ENCODE results near the gene DOCK6. TPM values are rescaled to one million over a fixed set of nuclear protein-coding genes. Genes with fewer than 3 reads are reported as not detected.

The DOCK6 gene
- total and polyA plus RNA-seq, 2 of the 13 experiments (the other 11 are each of a cell fraction or from before 2014, with no cell fraction given), result 5.4 to 38.1 TPM

GRCh38 chr19:11239377-11240000 lies 22.8 kb downstream of the DOCK6 start, which contains the start of gene ANGPTL8 (continued):
- TF ChIP-seq HNF1A (IDR thresholded peaks at IDR 0.05; ENCODE audit: low read depth), result peak; percentile 97
- TF ChIP-seq HNF1A (CRISPR knock-in tag; IDR thresholded peaks at IDR 0.05; ENCODE audit: borderline replicate concordance), result peak; percentile 99
- no peak for TF ChIP-seq MAFF (IDR thresholded peaks at IDR 0.05; ENCODE audit: low read depth, low read length)
- no peak for TF ChIP-seq FOXM1 (CRISPR knock-in tag; IDR thresholded peaks at IDR 0.05)
- no peak for TF ChIP-seq JARID2 (CRISPR knock-in tag; IDR thresholded peaks at IDR 0.05; ENCODE audit: insufficient replicate concordance)
- TF ChIP-seq SOX13 (IDR thresholded peaks at IDR 0.05), result peak; percentile 8; the same call in 1 of the 2 replicates
- TF ChIP-seq SOX13 (CRISPR knock-in tag; conservative IDR thresholded peaks at IDR 0.05 in 1 of 2, IDR thresholded peaks at IDR 0.05 in 1 of 2), result peak in 1 of 2 experiments; percentile 88; a peak in 2 of 4 replicates
- no peak for TF ChIP-seq ZNF615 (CRISPR knock-in tag; IDR thresholded peaks at IDR 0.05; ENCODE audit: borderline replicate concordance)
- no peak for TF ChIP-seq MZF1 (CRISPR knock-in tag; IDR thresholded peaks at IDR 0.05; ENCODE audit: borderline replicate concordance)
- no peak for TF ChIP-seq ZNF550 (CRISPR knock-in tag; IDR thresholded peaks at IDR 0.05; ENCODE audit: borderline replicate concordance)
- no peak for TF ChIP-seq SIN3B (IDR thresholded peaks at IDR 0.05; ENCODE audit: low read length)
- no peak for TF ChIP-seq ZFP36 (IDR thresholded peaks at IDR 0.05; ENCODE audit: borderline replicate concordance, low read depth, low read length, partially characterized antibody)
- no peak; the same call in 1 of the 2 replicates for TF ChIP-seq ZNF234 (CRISPR knock-in tag; conservative IDR thresholded peaks at IDR 0.05)
- TF ChIP-seq LBX2 (CRISPR knock-in tag; IDR thresholded peaks at IDR 0.05; ENCODE audit: borderline replicate concordance), result peak; percentile 91; the same call in 1 of the 2 replicates
- TF ChIP-seq ZNF382 (CRISPR knock-in tag; IDR thresholded peaks at IDR 0.05; ENCODE audit: borderline replicate concordance), result no peak
- no peak for TF ChIP-seq ZNF597 (CRISPR knock-in tag; IDR thresholded peaks at IDR 0.05)
- TF ChIP-seq DMAP1 (CRISPR knock-in tag; IDR thresholded peaks at IDR 0.05), result peak; percentile 95
- peak; percentile 95 for TF ChIP-seq TBX2 (CRISPR knock-in tag; IDR thresholded peaks at IDR 0.05; ENCODE audit: borderline replicate concordance)
- TF ChIP-seq ZBTB42 (CRISPR knock-in tag; IDR thresholded peaks at IDR 0.05), result no peak
- peak; percentile 77; the same call in 1 of the 2 replicates for TF ChIP-seq ZNF329 (CRISPR knock-in tag; IDR thresholded peaks at IDR 0.05; ENCODE audit: low read depth)
- TF ChIP-seq PHF21A (CRISPR knock-in tag; IDR thresholded peaks at IDR 0.05), result peak; percentile 97
- TF ChIP-seq ETV5 (CRISPR knock-in tag; IDR thresholded peaks at IDR 0.05; ENCODE audit: borderline replicate concordance), result peak; percentile 98
- TF ChIP-seq BRF2 (CRISPR knock-in tag; IDR thresholded peaks at IDR 0.05), result no peak
- no peak for TF ChIP-seq CENPX (CRISPR knock-in tag; IDR thresholded peaks at IDR 0.05)
- peak; percentile 99 for TF ChIP-seq GATAD2A (CRISPR knock-in tag; IDR thresholded peaks at IDR 0.05)

Data from HepG2 (cell line).